IPS-18c (cell line): ENCODE data around the gene UTS2B.
"Not testable (repeated sequence)": the region's sequence is repeated elsewhere in the genome, so short reads cannot be mapped to it uniquely, and the experiment has no call there.

Experiments used
- H3K4me3 ChIP-seq: 2 replicates; pipeline ENCODE4 v1.7.0; 2013; ENCODE audit warnings: low read depth, mild to moderate bottlenecking, low read length, moderate library complexity; ENCODE audit not compliant: insufficient read depth
- H3K9me3 ChIP-seq: one replicate; pipeline ENCODE4 v1.6.1; 2013; ENCODE audit warnings: mild to moderate bottlenecking, low read length, moderate library complexity; ENCODE audit not compliant: control insufficient read depth, insufficient read depth

UTS2B gene

DNA sequence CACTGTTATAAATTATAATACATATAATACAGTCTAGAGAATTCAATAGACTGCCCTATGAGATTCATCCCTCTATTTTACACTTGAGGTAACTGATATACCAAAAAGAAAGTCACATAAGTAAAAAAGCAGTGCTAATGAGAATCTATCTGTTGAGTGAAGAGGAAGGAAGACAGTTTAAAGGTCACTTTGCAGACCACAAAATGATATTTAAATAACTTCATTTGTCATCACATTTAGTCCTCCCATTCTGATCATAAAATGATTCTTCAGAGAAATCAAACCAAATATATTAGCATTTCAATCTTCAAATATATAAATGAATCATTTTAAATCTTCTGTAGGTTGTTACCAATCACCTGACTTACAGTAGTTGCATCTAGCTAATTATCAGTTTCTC lies 61.6 kb downstream of the UTS2B start:
- no peak overlapping the region for H3K4me3 ChIP-seq
- H3K9me3 ChIP-seq = no peaks in the 10 kb centered on the region

DNA sequence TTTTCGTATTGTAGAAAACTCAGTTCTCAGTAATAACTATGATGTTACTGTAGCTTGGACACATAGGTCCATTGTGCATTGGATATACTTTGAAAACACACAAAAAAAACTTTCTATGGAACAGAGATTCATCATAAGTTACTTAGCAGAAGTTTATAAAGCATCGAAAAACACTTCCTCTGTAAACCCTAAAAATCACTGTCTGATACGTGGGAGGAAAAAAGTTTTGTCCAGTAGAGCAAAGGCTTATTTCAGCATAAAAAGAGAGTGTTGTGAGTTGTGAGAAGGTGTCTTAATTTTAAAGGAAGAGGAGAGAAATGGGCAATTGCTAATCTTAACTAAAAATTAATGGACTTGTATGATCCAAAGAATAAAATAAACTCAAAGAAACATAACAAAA lies 66.5 kb downstream of the UTS2B start:
- Histone ChIP-seq H3K9me3 (no peaks in the 10 kb centered on the region), H3K4me3 (no peak overlapping the region)

DNA sequence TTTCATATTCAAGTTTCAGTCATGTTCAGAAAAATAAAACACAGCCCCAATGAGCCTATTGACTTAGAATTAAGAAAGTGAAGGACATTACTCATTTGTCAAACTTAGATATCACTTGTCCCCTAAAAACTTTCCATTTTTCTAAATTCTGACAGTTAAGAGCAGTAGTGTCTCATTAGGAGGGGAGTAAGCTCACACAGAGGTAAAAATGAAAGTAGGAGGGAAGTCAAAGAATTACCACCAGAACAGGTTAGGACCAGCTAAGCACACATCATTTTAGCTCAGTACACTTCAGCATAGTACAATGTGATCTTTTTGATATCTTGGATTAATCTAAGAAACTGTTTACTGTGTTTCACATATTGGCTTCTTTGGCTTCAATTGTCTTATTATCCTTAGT lies 67.0 kb downstream of the UTS2B start:
- no peak overlapping the region for H3K4me3 ChIP-seq
- no peaks in the 10 kb centered on the region for H3K9me3 ChIP-seq

DNA sequence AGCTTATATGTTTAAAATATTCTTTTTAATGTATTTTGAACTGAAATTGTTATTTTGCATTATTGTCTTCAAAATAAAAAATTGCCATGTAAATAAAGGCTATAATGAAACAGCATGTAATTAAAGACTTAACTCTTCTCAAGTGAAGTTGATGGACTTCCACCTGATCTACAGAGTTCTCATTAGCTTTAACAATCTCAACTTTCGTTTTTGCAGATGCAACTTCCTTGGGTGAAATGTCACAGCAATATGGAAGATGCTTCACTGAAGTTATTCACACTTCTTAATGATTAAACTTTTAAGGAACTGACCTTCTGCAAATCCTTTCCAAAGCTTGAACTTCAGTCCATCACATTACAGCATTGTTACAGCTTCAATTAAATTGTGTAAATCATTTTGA lies 67.7 kb downstream of the UTS2B start:
- H3K4me3 ChIP-seq = no peak overlapping the region
- no peaks in the 10 kb centered on the region for H3K9me3 ChIP-seq

DNA sequence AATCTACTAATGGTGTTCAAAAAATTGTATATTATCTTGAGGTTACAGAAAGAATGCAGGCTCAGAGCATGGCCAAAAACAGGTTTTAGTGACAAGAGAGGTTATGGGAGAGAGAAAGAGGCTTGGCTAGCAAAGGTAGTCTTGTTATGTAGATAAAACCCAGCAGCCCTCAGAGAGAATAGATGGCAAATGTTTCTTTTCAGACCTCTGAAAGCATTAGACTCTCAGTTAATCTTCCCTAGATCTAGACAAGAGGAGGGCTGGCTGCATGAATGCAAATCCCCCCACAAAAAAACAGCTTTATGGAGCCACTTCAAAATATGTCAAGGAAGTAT lies 69.1 kb downstream of the UTS2B start:
- no peaks in the 10 kb centered on the region for H3K9me3 ChIP-seq
- H3K4me3 ChIP-seq = no peak overlapping the region

DNA sequence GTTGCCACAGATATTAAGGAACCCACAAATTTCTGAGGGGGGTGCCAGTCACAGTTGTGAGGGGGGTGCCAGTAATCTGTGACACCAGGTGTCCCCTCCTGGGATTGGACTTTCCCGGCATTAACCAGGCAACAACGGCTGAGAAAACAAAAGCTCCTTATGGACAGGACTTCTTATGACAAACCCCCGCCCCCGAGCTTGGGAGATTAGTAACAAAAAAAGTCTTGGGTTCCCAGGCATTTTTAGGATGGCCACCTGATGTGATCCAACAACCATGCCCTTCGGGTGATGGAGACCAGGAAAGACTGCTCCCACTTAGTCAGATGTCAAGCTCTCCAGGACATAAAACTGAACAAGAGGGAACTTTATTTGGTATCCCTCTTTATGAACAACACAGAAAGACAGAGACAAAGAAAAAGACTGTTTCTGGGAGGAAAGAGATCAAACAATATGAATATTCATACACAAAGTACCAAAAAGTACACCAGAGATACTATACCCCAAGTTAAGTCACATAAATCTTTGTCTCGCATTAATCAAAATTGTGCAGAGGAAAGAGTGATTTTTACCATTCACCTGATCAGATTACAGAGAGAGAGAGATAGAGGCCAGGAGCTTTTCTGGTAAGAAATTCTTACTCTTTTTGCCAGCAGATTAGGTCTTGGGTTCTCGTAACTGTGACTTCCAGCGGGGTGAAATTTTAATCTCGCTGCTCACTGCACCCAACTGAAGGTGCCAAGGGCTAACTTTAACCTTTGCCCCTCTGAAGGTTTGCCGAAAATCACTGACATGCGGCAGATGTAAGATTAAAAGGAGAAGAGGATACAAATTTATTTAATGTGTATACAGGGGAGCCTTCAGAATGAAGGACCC lies 69.7 kb downstream of the UTS2B start:
- no peaks in the 10 kb centered on the region for H3K9me3 ChIP-seq

DNA sequence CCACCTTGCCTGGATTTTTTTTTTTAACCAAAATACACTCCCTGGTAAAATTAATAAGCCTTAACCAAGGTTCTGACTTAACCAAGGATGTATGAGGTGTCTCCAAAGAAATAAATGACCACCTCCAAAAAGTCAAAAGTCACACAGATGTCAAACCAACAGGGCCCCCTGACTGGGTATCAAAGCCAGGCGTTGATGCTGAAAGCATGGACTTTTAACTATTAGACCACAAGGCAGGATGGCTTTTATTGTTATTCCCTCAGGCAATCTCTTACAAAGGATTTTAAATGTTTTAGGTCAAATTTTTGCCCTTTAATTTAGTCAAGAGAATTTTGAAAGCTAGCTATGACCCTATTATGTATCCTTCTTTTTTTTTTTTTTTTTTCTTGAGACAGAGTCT lies 70.8 kb downstream of the UTS2B start:
- Histone ChIP-seq H3K4me3 (no peak overlapping the region), H3K9me3 (no peaks in the 10 kb centered on the region)

More for the DNA sequence above, 69.7 kb downstream of the UTS2B start:
- no peak overlapping the region for H3K4me3 ChIP-seq

DNA sequence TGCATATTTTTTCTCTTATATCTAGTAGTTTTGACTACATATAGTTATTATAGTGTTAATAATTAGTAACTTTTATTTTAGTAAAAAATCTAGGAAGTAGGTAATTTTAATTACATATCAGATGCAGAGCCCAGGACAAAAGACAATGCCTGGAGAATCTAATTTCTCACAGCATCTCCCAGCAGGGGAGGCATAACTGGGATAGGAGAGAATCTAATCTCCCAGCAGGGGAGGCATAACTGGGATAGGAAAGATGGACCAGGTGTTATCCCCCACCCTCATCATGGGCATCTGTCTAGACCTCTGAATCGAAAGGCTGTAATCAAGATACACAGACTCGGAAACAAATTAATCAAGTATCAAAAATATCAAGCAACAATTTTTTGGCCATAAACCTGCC lies 73.0 kb downstream of the UTS2B start:
- Histone ChIP-seq H3K4me3 (no peak overlapping the region), H3K9me3 (no peaks in the 10 kb centered on the region)

DNA sequence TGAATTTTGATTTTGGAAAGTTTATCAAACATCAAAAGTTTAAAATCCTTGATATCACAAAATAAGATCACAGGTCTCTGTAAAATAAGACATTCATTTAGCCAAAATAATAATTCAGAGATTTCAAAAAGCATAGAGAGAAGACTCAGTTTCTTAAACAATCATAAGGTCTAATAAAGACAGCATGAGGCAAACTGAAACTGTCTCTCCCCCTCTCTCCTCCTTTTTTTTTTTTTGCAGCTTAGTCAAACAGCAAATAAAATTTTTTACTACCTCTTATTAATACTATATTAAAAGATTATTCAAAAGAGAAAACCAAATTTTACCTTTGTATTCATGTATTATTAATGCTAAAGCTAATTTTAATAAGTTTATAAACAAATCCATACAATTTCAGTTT lies 73.9 kb downstream of the UTS2B start:
- Histone ChIP-seq H3K4me3 (no peak overlapping the region), H3K9me3 (no peaks in the 10 kb centered on the region)

DNA sequence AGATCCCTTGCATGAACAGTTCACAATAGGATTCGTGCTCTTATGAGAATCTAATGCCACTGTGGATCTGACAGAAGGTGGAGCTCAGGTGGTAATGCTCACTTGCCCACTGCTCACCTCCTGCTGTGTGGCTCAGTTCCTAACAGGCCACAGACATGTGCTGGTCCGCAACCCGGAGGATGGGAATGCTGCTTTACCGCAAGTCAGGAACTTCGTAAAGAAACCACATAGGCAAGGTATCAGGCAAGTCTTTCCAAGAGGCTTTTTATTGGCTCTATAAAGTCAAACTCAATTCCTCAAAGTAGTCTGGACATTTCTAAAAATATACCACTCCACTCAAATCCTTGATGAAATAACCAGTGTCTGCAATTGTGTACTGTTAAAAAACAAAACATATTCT lies 75.2 kb downstream of the UTS2B start:
- Histone ChIP-seq H3K4me3 (no peak overlapping the region), H3K9me3 (no peaks in the 10 kb centered on the region)

DNA sequence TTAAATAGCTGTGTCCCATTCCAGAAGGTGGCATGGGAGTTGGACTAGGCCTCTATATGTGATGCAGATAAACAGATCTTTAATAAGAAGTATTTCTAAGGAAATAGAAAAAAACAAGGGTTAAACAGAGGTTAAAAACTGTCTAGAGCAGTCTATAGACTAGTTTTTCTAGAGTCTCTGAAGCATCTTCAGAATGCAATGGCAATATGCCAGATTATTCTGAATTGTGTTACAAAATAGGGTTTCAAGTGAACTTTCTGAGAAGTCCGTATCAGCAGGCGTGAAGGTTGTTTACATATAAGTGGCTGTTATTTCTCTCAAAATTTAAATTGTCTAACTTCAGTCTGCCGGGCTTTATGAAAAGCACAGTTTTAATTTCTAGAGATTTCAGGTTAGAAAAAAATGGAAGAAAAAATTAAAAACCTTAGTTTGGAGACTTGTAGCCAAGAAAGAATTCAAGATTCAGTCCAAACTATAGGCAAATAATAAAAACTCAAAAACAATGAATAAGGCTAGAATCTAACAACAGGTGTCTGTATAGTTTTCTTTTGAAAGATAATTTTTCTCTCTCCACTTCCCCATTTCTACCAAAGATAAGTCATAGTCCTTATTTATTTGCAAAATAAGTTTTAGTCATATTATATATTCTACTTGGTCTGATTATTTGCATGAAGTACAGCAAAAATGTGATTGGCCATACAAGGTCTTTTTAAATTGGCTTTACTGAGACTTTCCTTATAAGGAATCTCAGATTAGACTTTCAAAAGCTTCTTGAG lies 76.0 kb downstream of the UTS2B start:
- Histone ChIP-seq H3K9me3 (no peaks in the 10 kb centered on the region), H3K4me3 (no peak overlapping the region)

DNA sequence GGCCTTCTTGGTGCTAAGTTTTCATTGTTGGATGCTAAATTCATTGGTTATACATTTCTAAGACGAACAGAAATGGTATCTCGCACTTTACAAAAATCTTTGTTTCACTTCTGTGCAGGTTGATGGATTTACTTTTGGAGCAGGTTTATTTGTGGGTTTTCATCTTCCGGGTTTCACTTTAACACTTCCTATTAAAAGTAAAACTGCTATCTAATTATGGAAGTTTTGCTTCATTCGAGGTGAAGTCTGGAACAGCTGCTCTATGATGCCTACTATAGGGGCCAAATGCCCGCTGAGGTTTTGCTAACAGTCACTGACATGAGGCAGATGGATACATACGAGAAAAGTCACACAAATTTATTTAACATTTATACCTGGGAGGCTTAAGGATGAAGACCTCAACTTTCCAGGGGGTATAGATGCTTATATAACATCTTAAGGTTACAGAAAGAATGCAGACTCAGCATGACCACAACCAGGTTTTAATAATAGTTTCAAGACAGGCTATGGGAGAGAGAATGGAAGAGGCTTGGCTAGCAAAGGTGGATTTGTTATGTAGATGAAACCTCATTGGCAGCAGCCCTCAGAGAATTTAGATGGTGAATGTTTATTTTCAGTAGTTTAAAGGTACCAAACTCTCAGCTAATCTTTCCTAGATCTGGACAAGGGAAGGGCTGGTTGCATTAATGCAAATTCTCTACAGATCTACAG lies 77.1 kb downstream of the UTS2B start:
- H3K9me3 ChIP-seq = no peaks in the 10 kb centered on the region
- H3K4me3 ChIP-seq = no peak overlapping the region

DNA sequence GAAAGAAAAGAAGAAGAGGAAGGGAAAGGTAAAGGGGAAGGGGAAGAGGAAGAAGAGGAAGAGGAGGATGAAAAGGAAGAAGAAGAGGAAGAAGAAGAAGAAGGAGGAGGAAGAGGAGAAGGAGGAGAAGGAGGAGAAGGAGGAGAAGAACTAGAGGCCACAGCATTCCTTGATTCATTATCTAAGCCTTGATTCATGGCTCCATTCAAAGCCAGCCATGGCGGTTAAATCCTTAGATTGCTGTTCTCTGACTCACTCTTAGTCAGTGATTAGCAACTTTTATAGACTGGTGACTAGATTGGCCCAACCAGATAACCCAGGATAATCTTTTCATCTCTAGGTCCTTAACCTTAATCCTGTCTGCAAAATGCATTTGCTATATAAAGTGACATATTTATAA lies 83.7 kb downstream of the UTS2B start:
- no peaks in the 10 kb centered on the region for H3K9me3 ChIP-seq
- H3K4me3 ChIP-seq = no peak overlapping the region

DNA sequence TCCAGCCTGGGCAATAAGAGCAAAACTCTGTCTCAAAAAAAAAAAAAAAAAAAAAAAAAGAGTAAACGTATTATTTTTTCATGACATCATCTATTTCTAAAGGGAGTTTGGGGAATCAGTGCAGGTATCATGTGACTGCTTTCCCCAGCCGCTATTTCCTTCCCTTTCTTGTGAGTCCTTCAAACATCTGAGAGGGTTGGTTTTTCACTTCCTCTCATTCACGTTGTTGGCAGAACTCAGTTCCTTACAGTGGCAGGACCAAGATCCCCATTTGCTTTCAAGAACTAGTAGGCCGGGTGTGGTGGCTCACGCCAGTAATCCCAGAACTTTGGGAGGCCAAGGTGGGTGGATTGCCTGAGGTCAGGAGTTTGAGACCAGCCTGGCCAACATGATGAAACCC lies 84.3 kb downstream of the UTS2B start:
- H3K9me3 ChIP-seq, H3K4me3 ChIP-seq: not testable (repeated sequence)

DNA sequence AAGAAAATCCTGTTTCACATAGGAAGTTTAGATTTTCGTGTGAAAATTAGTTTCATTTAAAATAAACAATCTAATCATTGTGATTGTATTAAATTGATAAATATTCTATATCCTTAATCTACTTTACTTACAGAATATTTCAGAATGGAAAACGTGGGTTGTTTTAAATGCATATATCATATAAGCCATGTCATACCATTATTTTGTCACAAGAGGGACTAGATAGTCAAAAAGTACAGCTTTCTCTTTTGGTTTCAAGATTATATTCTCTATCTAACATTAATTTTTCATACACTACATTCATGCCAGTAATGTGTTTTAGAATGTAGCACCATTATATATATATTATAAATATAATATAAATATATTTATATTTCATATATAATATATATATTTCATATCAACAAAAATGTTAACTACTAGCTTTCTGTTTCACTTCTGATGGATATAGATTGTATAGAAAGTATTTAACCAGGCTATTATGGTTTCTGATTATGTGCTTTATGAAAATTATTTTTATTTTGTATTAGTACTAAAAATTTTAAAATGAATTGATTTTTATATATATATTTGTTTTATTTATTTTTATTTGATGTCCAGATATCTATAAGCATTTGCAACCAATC lies 86.0 kb downstream of the UTS2B start:
- no peaks in the 10 kb centered on the region for H3K9me3 ChIP-seq

DNA sequence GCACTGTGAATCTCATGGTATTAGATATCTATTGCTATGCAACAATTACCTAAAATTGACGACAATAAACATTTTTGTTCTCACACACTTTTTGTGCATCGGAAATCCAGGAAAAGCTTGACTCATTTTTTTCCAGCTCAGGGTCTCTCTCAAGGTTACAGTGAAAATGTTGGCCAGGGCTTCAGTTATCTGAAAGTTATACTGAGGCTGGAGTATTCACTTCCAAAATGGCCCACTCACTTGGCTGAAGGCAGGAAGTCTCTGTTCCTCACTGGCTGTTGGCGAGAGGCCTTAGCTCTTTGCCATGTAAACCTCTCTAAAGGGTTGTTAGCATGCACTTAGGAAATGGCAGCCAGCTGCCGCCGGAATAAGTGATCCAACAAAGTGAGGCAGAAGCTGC lies 89.8 kb downstream of the UTS2B start:
- no peak overlapping the region for H3K4me3 ChIP-seq
- H3K9me3 ChIP-seq = no peaks in the 10 kb centered on the region

More for the DNA sequence above, 86.0 kb downstream of the UTS2B start:
- H3K4me3 ChIP-seq = no peak overlapping the region

DNA sequence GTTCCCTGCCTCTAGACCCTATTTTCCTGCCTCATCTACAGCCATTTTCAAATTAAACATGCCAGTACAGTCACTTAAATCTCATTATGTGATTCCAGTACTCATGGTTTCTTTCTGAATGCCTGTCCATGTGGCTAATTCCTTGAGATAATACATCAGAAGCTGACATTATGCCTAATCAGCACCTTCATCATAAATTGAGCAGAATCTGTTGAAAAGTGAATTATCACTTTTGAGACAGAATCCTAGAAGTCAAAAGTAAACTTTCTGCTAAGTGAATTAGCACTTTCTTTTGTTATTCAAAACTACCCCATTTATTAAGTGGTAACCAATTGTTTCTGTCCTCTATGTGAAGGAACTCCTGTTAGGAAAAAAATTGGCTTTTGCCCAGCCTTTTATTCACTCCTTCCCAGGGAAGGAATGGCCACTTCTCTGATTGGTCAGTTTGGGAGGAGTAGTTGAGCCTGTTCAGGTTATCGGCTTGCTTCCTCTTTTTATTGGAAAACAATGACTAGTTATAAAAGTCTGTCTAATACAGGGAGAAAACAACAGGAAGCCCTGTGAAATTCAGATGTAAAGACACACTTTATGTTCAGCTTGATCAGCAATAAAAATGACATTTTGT lies 90.8 kb downstream of the UTS2B start:
- H3K4me3 ChIP-seq = no peak overlapping the region

More for the DNA sequence above, 90.8 kb downstream of the UTS2B start:
- H3K9me3 ChIP-seq = no peaks in the 10 kb centered on the region
